Spleen (tissue), 11 donors: ENCODE results near the gene CCDC192. TPM values are rescaled to one million over a fixed set of nuclear protein-coding genes. Genes with fewer than 3 reads are reported as not detected.

Source experiments
- DNase-seq: peaks from one replicate; pipeline ENCODE4 v3.0.0-alpha.2; 2020
- H3K27ac ChIP-seq, 8 donors: fragments of 200-600 bp; sonication (generic) in 7 of 8; 1 replicate in 4 of 8; 2 replicates in 4 of 8; pipeline versions ENCODE4 v1.5.0 to v1.8.0; 2016 to 2021; ENCODE audit warnings: inconsistent platforms in 4 of 8, mild to moderate bottlenecking in 4 of 8, moderate library complexity in 1 of 8
- H3K27me3 ChIP-seq, 7 donors: fragments of 200-600 bp; sonication (generic) in 6 of 7; replicated peaks in 1 of 7; 1 replicate in 4 of 7; 2 replicates in 3 of 7; pipeline versions ENCODE4 v1.5.0 to v1.8.0; 2016 to 2021; ENCODE audit warnings: inconsistent platforms in 3 of 7, mild to moderate bottlenecking in 1 of 7
- H3K36me3 ChIP-seq, 6 donors: fragments of 200-600 bp; sonication (generic) in 5 of 6; 1 replicate in 4 of 6; 2 replicates in 2 of 6; pipeline versions ENCODE4 v1.5.0 to v1.8.0; 2016 to 2021; ENCODE audit warnings: inconsistent platforms in 2 of 6
- H3K4me1 ChIP-seq, 6 donors: fragments of 200-600 bp; sonication (generic) in 5 of 6; 1 replicate in 3 of 6; 2 replicates in 3 of 6; pipeline versions ENCODE4 v1.5.0 to v1.8.0; 2016 to 2021; ENCODE audit warnings: inconsistent platforms in 3 of 6
- H3K4me3 ChIP-seq, 8 donors: fragments of 200-600 bp; sonication (generic) in 7 of 8; 1 replicate in 4 of 8; 2 replicates in 4 of 8; pipeline versions ENCODE4 v1.5.0 to v1.8.0; 2016 to 2021; ENCODE audit warnings: inconsistent platforms in 4 of 8, mild to moderate bottlenecking in 4 of 8, moderate library complexity in 2 of 8
- H3K9me3 ChIP-seq, 8 donors: fragments of 200-600 bp; sonication (generic) in 7 of 8; 1 replicate in 4 of 8; 2 replicates in 4 of 8; pipeline versions ENCODE4 v1.5.0 to v1.8.0; 2016 to 2021; ENCODE audit warnings: inconsistent platforms in 4 of 8
- POLR2A ChIP-seq, 3 donors: fragments of 450-650 bp; IDR thresholded peaks; one replicate each; pipeline ENCODE4 v1.5.1; 2017; ENCODE audit warnings: antibody characterized with exemption in 3 of 3, mild to moderate bottlenecking in 1 of 3
- POLR2AphosphoS5 ChIP-seq, 3 donors: sonication (generic); formaldehyde crosslinking; IDR thresholded peaks; one replicate each; pipeline ENCODE4 v1.5.1; 2017; ENCODE audit warnings: antibody characterized with exemption in 3 of 3
- WGBS, 5 donors: extraction: QIAGEN DNeasy Blood & Tissue Kit in 3 of 5; methylation state at CpG; one replicate each; pipeline versions ENCODE4 v1.1.5 to v1.1.7; 2013 to 2018; 5-methylcytosine and 5-hydroxymethylcytosine counted together
- intact Hi-C: fragments of 100-400 bp; cut with DNase I; formaldehyde crosslinking; loops from one replicate; pipeline ENCODE4 v1.15.0; 2023; ENCODE audit warnings: low total_unique reads
- polyA plus RNA-seq, 3 donors: library from polyadenylated mRNA; stranded (reverse); fragments of 200-250 nt; gene quantifications; one replicate each; pipeline ENCODE4 v1.2.1, GENCODE V29; 2013
- total RNA-seq, 7 donors: library from RNA; depleted of rRNA in 3 of 7; stranded (reverse); fragments of >200 nt in 3 of 7; fragmentation: NEBNext Ultra II Directional in 4 of 7; extraction: Animal tissue kit (Norgen Biotek cat#: 25700) in 4 of 7; gene quantifications; one replicate each; pipeline versions ENCODE4 v1.1.0 to v1.2.1, GENCODE V29; 2016 to 2021
- TF ChIP-seq, protein P1 (sequence below), 11 experiments: fragments of 200-600 bp in 7 of 11; fragments of 450-650 bp in 4 of 11; sonication (generic) in 4 of 11; IDR thresholded peaks in 8 of 11; conservative IDR thresholded peaks in 3 of 11; 1 replicate in 7 of 11; 2 replicates in 4 of 11; pipeline versions ENCODE4 v1.4.0 to v1.8.0; 2016 to 2021; ENCODE audit warnings: antibody characterized with exemption in 11 of 11, inconsistent platforms in 4 of 11, mild to moderate bottlenecking in 1 of 11
- donor health status: healthy with polysubstance abuse.
- donor health status: DM: no; HTN: no; CAD: no; lungs with moderate emphysema.
- donor health status: DM: no; HTN: no; CAD: no.
- donor health status: Bipolar disorder and iron deficiency.
- donor health status: healthy.
- donor health status: DM: no; HTN: no; CAD: no.
- donor health status: DM: yes; HTN: yes; CAD: no.

The CCDC192 gene
- total and polyA plus RNA-seq, 10 donors = not detected

DNA sequence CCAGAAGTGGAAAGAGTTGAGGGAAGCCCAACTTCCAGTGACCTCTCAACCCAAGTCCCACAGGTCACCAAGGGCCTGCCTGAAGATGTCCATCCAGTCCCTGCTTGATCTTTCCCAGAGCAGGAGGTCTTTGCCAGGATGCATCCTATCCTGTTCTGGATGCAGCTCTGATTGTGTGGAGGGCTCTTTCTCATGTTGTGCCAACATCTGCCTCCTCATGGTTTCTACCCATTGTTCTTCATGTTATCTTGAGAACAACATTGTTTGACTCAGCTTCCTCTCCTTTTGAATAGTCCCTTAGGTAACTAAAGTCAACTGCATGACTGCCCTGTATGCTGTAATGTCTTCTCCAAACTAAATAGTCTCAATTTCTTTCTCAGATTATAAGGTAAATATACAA lies 169.3 kb downstream of the CCDC192 start:
- no peak for DNase-seq
- H3K9me3 ChIP-seq = no peaks in the 10 kb centered on the region
- intact Hi-C loops = loop anchor here (10.0 kb wide), 1 partner anchor 332 kb away; no protein-coding TSS in a partner anchor
- no peaks in the 10 kb centered on the region for H3K36me3 ChIP-seq
- TF ChIP-seq POLR2A (IDR thresholded peaks at IDR 0.05) (no peak), POLR2AphosphoS5 (IDR thresholded peaks at IDR 0.05) (no peak)
- TF ChIP-seq, protein P1, sequence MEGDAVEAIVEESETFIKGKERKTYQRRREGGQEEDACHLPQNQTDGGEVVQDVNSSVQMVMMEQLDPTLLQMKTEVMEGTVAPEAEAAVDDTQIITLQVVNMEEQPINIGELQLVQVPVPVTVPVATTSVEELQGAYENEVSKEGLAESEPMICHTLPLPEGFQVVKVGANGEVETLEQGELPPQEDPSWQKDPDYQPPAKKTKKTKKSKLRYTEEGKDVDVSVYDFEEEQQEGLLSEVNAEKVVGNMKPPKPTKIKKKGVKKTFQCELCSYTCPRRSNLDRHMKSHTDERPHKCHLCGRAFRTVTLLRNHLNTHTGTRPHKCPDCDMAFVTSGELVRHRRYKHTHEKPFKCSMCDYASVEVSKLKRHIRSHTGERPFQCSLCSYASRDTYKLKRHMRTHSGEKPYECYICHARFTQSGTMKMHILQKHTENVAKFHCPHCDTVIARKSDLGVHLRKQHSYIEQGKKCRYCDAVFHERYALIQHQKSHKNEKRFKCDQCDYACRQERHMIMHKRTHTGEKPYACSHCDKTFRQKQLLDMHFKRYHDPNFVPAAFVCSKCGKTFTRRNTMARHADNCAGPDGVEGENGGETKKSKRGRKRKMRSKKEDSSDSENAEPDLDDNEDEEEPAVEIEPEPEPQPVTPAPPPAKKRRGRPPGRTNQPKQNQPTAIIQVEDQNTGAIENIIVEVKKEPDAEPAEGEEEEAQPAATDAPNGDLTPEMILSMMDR (IDR thresholded peaks at IDR 0.05 in 8 of 11, conservative IDR thresholded peaks at IDR 0.05 in 3 of 11) = no peak
- no peak overlapping the region for H3K4me3 ChIP-seq
- H3K27ac ChIP-seq = no peak overlapping the region
- peaks cover 0 to 5% (median 0%) of the 10 kb centered on the region in 6 donors for H3K4me1 ChIP-seq
- H3K27me3 ChIP-seq = no peaks in the 10 kb centered on the region

DNA sequence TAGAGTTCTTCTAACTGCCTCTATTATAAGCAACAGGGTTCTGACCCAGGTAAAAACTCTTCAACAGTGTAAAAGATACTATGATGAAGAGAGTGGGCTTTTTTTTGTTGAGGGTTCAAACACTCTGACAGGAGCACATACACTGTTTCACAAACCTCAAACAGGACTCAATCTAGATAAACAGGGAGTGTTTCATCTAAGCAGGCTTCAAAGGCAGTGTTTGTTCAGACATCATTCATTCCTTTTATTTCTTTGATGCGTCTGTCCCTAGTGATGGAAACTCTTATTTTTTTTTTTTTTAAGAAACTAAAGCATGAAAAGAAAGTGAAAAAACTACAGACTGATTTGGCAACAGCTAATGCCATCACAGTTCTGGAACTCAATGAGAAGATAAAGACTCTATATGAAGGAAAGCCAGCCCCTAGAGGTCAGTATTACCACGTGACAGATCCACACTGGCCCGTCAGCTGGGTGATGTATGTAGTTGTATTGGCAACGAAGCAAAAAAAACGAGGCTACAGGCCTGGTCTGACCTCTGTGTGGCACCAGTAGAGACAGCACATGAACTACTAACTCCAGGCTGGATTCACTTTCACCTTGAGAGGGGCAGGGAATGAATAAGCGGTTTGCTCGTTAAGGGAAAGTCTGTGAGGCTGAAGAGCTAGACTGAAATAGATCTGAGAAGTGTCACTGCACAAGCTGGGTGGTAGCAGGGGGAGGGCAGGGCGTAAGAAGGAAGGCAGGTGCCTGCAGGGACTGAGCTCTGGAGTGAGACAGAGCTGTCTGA lies 172.2 kb downstream of the CCDC192 start:
- intact Hi-C loops = loop anchor here (10.0 kb wide), 1 partner anchor 329 kb away; no protein-coding TSS in a partner anchor
- no peaks in the 10 kb centered on the region for H3K9me3 ChIP-seq
- no peaks in the 10 kb centered on the region for H3K36me3 ChIP-seq
- H3K4me1 ChIP-seq = peaks cover 0 to 5% (median 0%) of the 10 kb centered on the region in 6 donors
- H3K27me3 ChIP-seq = no peaks in the 10 kb centered on the region
- TF ChIP-seq POLR2AphosphoS5 (IDR thresholded peaks at IDR 0.05) (no peak), POLR2A (IDR thresholded peaks at IDR 0.05) (no peak)
- TF ChIP-seq, protein P1 (IDR thresholded peaks at IDR 0.05 in 8 of 11, conservative IDR thresholded peaks at IDR 0.05 in 3 of 11) = peak in 6 of 11 experiments; percentile 9 to 22 (median 21)
- H3K27ac ChIP-seq = no peak overlapping the region
- DNase-seq = no peak
- no peak overlapping the region for H3K4me3 ChIP-seq
- 20 to 23% (median 22%) methylated on average over 8 of the region's 8 CpGs for WGBS, 5 donors

DNA sequence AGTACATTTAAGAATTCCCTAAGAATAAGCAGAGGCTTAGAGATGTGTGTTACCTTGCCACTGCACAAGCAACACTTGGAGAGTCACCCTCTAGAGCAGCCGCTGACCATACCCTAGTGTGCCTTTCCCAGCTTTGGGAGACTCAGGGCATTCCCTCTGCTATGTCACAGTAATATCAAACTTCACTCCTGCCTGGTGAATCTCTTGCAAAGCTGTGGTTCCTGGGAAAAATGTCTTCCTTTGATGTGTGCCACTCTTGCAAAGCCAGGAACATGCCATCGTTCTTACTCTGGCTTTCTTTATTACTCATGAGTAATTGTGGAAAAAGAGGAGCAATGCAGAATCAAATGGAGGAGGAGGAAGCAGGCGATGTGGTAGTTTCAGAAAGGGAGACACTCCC lies 173.2 kb downstream of the CCDC192 start:
- no peaks in the 10 kb centered on the region for H3K27me3 ChIP-seq
- H3K4me1 ChIP-seq = peaks cover 0 to 5% (median 0%) of the 10 kb centered on the region in 6 donors
- H3K9me3 ChIP-seq = no peaks in the 10 kb centered on the region
- intact Hi-C loops = loop anchor here (10.0 kb wide), 1 partner anchor 328 kb away; no protein-coding TSS in a partner anchor
- H3K4me3 ChIP-seq = no peak overlapping the region
- H3K36me3 ChIP-seq = no peaks in the 10 kb centered on the region
- TF ChIP-seq POLR2A (IDR thresholded peaks at IDR 0.05) = no peak
- no peak for TF ChIP-seq POLR2AphosphoS5 (IDR thresholded peaks at IDR 0.05)
- TF ChIP-seq, protein P1 (IDR thresholded peaks at IDR 0.05 in 8 of 11, conservative IDR thresholded peaks at IDR 0.05 in 3 of 11) = no peak
- no peak for DNase-seq
- 70 to 92% (median 88%) methylated on average over 3 of the region's 3 CpGs for WGBS, 5 donors
- no peak overlapping the region for H3K27ac ChIP-seq

DNA sequence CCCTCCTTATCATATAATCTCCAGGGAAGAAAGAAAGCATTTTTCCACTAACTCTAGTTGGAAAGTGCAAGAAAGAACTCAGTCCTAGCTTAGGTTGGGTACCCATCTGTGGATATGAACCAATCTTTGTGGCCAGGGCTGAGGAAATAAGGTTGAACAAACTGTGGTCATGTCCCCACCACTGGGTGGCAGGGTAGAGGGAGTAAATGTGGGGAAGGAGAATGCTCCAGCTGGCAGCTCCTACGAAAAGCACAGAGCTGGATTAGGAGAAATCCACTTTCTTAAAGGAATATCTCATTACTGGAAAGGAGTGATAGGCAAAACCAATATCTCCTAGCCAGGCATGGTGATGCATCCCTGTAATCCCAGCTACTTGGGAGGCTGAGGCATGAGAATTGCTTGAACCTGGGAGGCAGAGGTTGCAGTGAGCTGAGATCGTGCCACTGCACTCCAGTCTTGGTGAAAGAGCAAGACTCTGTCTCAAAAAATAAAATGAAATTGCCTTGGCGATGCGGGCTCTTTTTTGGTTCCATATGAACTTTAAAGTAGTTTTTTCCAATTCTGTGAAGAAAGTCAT lies 175.1 kb downstream of the CCDC192 start:
- WGBS, 5 donors = 69 to 79% (median 76%) methylated on average over 4 of the region's 4 CpGs
- Histone ChIP-seq H3K4me3 (no peak overlapping the region), H3K36me3 (no peaks in the 10 kb centered on the region), H3K4me1 (peaks cover 0 to 5% (median 0%) of the 10 kb centered on the region in 6 donors), H3K9me3 (no peaks in the 10 kb centered on the region), H3K27ac (no peak overlapping the region), H3K27me3 (no peaks in the 10 kb centered on the region)
- no peak for TF ChIP-seq POLR2A (IDR thresholded peaks at IDR 0.05)
- TF ChIP-seq, protein P1 (IDR thresholded peaks at IDR 0.05 in 8 of 11, conservative IDR thresholded peaks at IDR 0.05 in 3 of 11) = peak in 6 of 11 experiments; percentile 20 to 43 (median 31)
- no peak for TF ChIP-seq POLR2AphosphoS5 (IDR thresholded peaks at IDR 0.05)
- intact Hi-C loops = loop anchor here (10.0 kb wide), 1 partner anchor 327 kb away; no protein-coding TSS in a partner anchor
- DNase-seq = no peak
